ENCODE results near the gene FSD1.

The FSD1 gene

DNA sequence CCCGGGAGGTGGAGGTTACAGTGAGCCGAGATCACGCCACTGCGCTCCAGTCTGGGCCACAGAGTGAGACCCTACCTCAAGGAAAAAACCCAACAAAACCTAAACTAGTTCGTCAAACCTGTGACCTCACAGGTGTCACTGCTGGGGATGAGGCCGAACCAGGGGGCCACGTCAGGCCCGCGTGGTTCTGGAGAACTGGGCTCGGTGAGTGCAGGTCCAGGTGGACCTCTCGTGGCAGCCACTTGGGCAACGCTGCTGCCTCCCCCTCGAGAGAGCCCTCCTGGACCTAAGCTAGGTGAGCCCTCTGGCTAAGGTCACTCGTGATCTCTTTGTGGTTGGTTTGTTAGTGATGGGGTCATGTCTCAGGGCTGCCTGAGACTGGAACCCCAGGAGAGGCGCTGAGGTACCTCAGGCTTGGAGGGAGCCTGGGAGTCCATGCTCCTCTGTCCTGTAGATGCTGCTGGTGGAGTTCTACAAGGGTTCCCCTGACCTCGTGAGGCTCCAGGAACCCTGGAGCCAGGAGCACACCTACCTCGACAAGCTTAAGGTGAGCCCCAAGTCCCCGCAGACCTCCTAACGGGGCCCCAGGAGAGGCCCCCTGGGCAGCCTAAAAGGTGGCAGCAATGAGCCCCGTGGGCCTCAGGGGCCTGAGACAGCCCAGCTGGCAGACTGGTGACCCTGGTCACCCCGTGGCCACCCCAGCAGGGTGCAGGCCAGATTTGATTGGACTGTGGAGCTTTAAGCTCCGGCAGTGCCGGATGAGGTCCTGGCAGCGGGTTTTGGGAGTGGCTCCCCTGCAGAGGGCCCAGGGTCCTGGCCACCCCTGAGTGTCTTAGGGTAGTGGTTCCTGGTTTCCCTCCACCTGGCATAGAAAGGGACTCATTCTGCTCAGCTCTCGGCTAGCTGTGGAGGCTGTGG is 54.6 kb downstream of the FSD1 start:
- intact Hi-C loops (cut with DNase I), result no loop called here
- DNase-seq, result no peak

GRCh38 chr19:4359627-4360000 is 55.2 kb downstream of the FSD1 start:
- intact Hi-C loops (cut with DNase I), result no loop called here
- DNase-seq, result no peak

GRCh38 chr19:4360081-4360569 is 55.7 kb downstream of the FSD1 start:
- no peak for DNase-seq
- intact Hi-C loops (cut with DNase I), result no loop called here

GRCh38 chr19:4360641-4361151 is 56.3 kb downstream of the FSD1 start:
- intact Hi-C loops (cut with DNase I), result no loop called here
- DNase-seq, result no peak

DNA sequence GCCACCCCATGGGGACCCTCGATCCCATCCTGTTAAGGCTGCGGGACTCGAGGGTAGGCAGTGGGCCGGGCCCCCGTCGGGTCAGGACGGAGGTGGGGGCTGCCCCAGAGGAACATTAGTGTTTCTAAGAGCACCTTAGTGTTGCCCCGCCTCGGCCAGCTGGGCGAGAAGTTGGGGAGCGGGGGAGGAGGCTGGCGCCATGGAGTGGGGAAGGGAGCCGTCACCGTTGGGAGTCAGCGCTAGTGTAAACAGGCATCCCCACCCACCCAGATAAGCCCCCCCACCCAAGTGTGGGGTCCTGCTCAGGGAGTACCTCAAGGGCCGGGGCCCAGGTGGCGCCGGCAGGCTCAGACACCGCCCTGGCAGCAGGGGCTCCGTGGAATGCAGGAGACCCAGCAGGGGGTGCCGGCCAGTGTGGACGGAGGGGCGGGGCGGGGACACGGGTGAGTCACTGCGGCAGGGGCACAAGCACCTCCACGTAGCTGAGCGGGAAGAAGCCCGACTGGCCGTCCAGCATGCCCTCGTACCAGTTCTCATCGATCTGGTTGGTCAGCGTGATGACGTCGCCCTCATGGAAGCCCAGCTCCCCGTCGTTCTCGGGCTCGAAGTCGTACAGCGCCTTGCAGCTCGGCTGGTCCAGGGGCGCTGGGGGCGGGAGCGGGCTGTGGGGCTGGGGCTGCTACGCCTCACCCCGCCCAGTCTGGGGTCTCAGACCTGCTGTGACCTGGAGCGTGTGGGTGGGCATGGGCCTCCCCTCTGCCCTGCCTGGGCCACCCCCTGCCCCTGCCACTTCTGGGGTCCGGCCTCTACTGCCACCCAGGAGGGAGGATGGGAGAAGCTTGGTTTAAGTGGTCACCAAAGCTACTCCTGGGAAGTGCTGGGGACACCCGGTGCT is 57.0 kb downstream of the FSD1 start:
- intact Hi-C loops (cut with DNase I), result no loop called here
- no peak for DNase-seq

GRCh38 chr19:4362101-4362828 is 57.9 kb downstream of the FSD1 start:
- DNase-seq, result no peak
- intact Hi-C loops (cut with DNase I), result no loop called here

DNA sequence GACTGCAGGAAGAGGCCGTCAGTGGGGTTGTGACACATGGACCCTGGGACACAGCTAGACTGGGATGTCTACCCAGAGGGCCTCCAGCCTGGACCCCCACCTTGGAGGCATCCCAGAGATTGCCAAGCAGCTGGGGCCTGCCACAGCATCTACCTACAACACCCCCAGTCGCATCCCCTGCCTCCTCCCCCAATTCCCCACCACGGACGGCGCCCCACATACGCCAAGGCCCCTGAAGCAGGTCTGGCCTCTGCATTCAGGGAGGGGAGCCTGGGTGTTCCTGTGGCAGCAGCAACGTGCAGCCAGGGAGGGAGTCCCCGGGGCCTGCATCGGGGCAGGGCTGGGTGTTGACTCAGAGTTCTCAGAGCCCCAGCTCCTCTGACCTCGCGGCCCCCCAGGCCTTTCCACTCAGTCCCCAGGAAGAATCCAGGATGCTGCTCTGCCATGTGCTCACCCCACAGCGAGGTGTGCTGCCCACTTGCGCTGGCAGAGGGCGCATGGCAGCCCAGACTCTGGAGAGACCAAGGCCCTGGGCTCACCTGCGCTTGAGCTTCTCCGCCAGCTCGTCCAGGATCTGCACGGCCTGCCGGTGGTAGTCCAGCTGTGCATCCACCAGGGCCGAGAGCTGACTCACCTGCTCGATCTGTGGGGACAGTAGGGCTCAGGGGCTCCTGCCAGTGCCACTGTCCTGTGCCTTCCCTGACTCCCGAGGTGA is 58.6 kb downstream of the FSD1 start:
- no peak for DNase-seq
- intact Hi-C loops (cut with DNase I), result no loop called here

DNA sequence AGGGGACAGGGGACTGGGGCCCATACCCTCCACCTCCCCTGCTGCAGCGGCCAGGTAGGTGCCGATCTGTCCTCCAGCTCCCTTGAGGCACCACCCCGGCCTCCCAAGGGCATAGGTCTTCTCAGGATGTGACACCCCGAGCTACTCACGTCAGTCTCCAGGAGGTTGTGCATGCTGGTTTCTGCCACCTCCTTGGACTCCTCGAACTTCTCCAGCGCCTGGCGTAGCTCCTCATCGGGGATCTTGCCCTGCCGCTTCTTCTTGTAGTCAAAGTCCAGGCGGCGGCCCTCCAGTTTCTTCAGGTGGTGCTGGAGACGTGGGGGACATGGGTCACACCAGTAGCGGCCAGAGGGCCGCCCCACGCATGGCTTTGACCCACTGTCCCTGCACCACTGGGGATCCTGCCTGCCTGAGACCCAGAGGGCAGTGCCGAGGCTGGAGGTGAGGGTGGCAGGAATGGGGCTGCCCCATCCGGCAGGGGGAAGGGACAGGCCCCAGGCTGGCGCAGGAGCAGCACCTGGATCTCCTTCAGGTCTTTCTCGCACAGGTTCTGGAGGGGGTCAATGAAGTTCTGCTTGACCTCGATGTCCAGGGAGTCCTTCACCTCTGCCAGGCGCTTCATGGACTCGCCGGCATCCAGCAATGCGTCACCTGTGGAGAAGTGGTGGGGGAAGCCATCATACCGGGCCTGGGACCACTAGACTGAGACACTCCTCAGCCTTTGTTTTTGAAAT is 59.3 kb downstream of the FSD1 start:
- intact Hi-C loops (cut with DNase I), result no loop called here
- no peak for DNase-seq

DNA sequence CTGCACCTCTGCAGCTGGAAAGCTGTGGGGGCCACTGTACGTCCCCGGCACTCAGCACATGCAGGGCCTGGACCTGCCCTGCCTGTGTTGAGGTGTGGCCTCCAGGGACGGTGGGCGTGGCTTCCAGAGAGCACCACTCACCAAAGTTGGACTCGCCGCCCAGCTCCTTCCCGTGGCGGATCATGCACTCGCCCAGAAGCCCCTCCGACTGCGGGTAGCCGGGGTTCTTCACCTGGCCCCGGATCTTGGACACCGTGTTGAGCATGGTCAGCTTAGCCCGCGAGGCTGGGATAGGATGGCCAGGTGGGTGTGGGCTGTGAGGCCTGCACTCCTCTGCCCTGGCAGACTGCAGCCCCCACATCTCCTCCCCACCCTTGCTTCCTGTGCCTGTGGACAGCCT is 60.9 kb downstream of the FSD1 start:
- intact Hi-C loops (cut with DNase I), result no loop called here
- DNase-seq, result no peak

DNA sequence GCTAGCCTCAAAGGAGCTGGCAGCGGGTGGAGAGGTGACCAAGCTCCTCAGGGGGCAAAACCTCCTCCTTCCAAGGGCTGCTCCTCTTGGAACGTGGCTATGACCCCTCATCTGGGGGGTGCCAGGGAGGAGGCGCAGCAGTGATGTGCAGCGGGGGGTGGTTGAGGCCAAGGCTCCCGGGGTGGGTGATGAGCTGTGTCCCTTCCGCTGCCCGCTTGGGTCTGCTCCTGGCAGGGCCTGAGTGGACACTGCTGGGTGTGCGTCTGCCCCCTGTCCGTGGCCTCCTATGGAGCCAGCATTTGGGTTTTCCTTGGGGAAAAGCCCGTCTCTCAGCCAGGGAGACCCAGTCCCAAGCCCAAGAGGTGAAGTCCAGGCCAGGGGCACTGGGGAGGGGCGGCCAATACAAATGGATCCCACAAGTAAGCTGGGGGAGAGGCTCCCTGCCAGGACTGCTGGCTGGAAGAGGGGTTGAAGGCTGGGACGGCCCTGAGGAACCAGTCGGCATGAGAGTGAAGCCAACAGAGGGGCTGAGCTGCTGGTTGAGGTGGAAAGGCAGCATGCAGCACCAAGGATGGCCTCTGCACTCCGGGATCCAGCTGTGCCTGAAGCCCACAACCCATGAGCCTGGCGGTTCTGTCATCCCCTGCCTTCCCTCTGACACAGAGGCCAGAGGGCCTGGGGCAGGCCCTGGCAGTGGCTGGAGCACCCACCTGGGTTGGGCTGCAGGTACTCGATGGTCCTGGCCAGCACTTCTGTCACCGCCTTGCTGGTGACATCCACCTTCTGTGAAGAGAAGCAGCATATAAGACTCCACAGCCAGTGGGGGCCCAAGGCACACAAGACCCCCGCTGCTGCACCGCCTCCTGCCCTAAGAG is 61.6 kb downstream of the FSD1 start:
- intact Hi-C loops (cut with DNase I), result no loop called here
- DNase-seq, result no peak

DNA sequence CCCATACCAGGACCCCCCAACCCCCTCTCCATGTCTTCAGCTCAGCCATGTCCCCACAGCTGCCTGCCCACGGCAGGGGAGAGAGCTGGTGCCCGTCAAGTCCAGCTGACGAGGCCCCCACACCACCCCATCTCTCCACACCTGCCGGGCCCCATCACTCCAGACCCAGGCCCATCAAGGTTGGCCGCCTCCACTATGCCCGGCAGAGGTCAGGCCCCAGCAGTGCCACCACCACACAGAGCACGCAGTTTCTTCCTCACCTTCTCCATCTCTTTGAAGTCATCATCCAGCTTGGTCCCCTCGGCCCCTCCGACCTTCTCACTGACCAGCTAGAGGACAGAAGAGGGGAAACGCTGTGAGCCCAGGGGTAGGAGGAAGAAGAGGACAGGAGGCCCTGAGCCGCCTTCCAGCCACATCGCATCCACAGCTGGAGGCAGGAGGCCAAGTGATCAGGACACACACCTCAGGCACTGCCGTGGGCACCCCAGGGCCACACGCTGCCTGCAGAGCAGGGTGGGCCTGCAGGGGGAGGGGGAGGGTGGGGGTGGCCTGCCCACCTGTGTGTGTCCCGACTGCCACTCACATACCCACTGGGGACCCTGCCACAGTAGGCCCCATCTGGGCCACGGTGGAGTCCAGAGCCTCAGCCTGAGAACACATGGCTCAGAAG is 62.4 kb downstream of the FSD1 start:
- intact Hi-C loops (cut with DNase I), result no loop called here
- DNase-seq, result no peak

GRCh38 chr19:4367336-4367723 is 62.9 kb downstream of the FSD1 start:
- DNase-seq, result no peak
- intact Hi-C loops (cut with DNase I), result no loop called here

DNA sequence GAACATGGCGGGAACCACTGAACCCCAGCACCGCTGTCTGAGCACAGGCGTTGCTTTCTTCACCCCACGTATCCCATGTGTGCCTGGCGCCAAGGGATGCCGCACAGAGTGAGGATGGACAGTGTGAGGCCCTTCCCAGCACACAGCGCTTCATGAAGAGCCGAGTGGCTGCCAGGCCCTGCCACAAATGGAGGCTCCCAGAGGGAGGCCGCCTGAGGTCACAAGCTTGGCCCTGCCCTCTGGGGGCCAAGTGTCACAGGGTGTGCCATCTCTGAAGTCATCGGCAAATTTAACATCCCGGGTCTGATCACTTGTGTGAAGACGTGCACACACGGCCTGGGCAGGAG is 63.4 kb downstream of the FSD1 start:
- intact Hi-C loops (cut with DNase I), result no loop called here
- DNase-seq, result no peak

DNA sequence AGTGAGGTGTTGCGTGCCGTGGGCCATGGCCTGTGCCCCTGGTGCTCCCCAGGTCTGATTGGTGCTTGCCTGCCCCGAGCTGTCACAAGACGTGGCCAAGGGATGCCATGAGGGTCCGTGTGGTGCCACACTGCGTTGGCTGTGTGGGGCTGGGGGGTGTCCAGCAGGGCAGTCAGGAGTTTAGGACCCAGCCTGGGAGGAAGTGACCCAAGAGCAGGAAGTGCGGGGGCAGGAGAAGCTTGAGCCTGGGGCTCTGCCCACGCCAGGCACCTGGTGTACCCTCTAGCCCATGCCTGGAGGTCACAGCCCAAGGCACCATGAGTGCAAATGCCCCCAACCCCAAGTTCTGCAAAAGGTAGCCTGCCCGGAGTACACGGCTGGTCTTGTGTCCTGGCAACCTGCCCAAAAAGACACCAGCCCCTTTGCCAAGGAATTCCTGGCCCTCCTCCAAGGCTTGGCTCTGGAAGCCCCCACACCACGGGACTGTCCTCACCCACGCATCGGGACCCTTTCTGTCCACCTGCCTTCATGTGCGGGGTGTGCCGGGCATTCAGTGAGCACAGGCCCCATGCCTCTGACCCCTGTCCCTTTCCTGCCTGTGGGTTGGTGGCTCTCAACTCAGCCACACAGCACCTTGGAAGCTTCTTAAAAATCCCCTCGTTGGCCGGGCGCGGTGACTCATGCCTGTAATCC is 63.9 kb downstream of the FSD1 start:
- DNase-seq, result no peak

DNA sequence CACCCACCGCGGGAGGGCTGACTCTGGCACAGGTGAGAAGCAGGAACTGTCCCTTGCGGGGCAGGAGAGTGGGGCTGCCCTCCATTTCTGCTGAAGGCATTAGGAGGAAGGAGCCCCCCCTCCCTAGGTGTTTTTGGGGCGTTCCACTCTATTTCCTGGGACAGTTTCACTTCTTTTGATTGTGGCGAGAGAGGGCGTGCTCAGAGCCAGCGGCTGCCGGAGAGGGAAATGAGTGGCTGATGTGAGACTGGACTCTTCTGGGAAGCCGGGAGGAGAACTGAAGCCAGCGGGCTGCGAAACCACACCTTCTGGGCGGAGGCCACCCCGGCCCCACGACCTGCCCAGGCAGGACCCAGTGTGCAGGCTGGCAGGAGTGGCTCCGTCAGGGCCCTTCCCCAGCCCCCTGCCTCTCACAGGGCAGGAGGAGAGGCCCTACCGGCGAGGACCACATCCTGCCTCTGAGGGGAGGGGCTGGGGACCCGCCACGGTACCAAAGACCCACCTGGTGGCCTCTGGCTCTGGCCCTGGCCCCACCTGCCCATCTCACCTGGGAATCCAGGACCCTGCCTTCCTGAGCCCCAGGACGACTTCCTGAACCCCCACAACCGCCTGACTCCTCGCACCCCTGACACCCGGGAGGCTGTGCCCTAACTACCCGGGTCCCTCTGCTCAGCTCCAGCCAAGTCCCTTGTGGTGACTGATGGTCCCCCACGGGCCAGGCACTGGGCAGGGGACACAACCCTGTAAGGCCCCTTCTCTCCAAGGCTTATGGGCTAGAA is 64.9 kb downstream of the FSD1 start:
- intact Hi-C loops (cut with DNase I), result no loop called here
- peak in 6 of 42 donors; percentile 39 to 63 (median 50) for DNase-seq

More for the DNA sequence above, 63.9 kb downstream of the FSD1 start:
- intact Hi-C loops (cut with DNase I), result no loop called here
